H9 (cell line): ENCODE results near the gene TCF4. TPM values are rescaled to one million over a fixed set of nuclear protein-coding genes. Genes with fewer than 3 reads are reported as not detected.

Experiments
- DNase-seq: peaks from one replicate; pipeline ENCODE4 v3.0.0-alpha.2; 2017
- H2AFZ ChIP-seq: one replicate; pipeline ENCODE4 v1.6.1; 2013; ENCODE audit warnings: mild to moderate bottlenecking, low read length, control low read depth, moderate library complexity
- H2AK5ac ChIP-seq: 2 replicates; pipeline ENCODE4 v1.6.1; 2013; ENCODE audit warnings: low read length, control low read depth, mixed read lengths; ENCODE audit not compliant: insufficient read length
- H2BK120ac ChIP-seq: one replicate; pipeline ENCODE4 v1.6.1; 2013; ENCODE audit warnings: low read depth, mild to moderate bottlenecking, low read length, control low read depth, inconsistent platforms; ENCODE audit not compliant: poor library complexity, severe bottlenecking
- H2BK12ac ChIP-seq: 2 replicates; pipeline ENCODE4 v1.6.1; 2013; ENCODE audit warnings: low read length, control low read depth, mixed read lengths, low read depth; ENCODE audit not compliant: insufficient read length
- H2BK15ac ChIP-seq: 2 replicates; pipeline ENCODE4 v1.6.1; 2013; ENCODE audit warnings: low read depth, low read length, control low read depth
- H2BK20ac ChIP-seq: one replicate; pipeline ENCODE4 v1.6.1; 2013; ENCODE audit warnings: low read depth, mild to moderate bottlenecking, low read length, control low read depth, inconsistent platforms; ENCODE audit not compliant: poor library complexity, severe bottlenecking
- H2BK5ac ChIP-seq: 2 replicates; pipeline ENCODE4 v1.6.1; 2013; ENCODE audit warnings: low read length, control low read depth, mixed read lengths; ENCODE audit not compliant: insufficient read length
- H3K14ac ChIP-seq: 2 replicates; pipeline ENCODE4 v1.6.1; 2013; ENCODE audit warnings: low read length, control low read depth; ENCODE audit not compliant: insufficient read depth
- H3K18ac ChIP-seq: 2 replicates; pipeline ENCODE4 v1.6.1; 2013; ENCODE audit warnings: low read depth, mild to moderate bottlenecking, mixed read lengths, low read length, control low read depth; ENCODE audit not compliant: insufficient read length
- H3K23ac ChIP-seq: 2 replicates; pipeline ENCODE4 v1.6.1; 2013; ENCODE audit warnings: low read length, control low read depth, mixed read lengths, low read depth; ENCODE audit not compliant: insufficient read length
- H3K23me2 ChIP-seq: 2 replicates; pipeline ENCODE4 v1.6.1; 2013; ENCODE audit warnings: low read depth, mild to moderate bottlenecking, mixed read lengths, low read length, control low read depth; ENCODE audit not compliant: insufficient read length, poor library complexity, severe bottlenecking
- H3K27ac ChIP-seq: 2 replicates; pipeline ENCODE4 v1.5.1; 2013; ENCODE audit warnings: low read length, control low read depth, mixed read lengths, low read depth; ENCODE audit not compliant: insufficient read length
- H3K27me3 ChIP-seq: 2 replicates; pipeline ENCODE4 v1.6.1; 2013; ENCODE audit warnings: low read length, control low read depth, inconsistent platforms; ENCODE audit not compliant: insufficient read depth
- H3K4ac ChIP-seq: 2 replicates; pipeline ENCODE4 v1.6.1; 2013; ENCODE audit warnings: low read depth, mild to moderate bottlenecking, control low read depth, inconsistent platforms, low read length, moderate library complexity
- H3K4me1 ChIP-seq: 2 replicates; pipeline ENCODE4 v1.6.1; 2013; ENCODE audit warnings: low read length, control low read depth, inconsistent platforms; ENCODE audit not compliant: insufficient read depth
- H3K4me2 ChIP-seq: 2 replicates; pipeline ENCODE4 v1.6.1; 2013; ENCODE audit warnings: low read length, control low read depth, mixed read lengths; ENCODE audit not compliant: insufficient read length, insufficient read depth
- H3K56ac ChIP-seq: 2 replicates; pipeline ENCODE4 v1.6.1; 2013; ENCODE audit warnings: low read depth, mild to moderate bottlenecking, mixed read lengths, low read length, control low read depth; ENCODE audit not compliant: insufficient read length
- H3K79me1 ChIP-seq: 2 replicates; pipeline ENCODE4 v1.6.1; 2013; ENCODE audit warnings: low read depth, mild to moderate bottlenecking, moderate library complexity, low read length, control low read depth, inconsistent platforms; ENCODE audit not compliant: insufficient read depth, poor library complexity, severe bottlenecking
- H3K79me2 ChIP-seq: 2 replicates; pipeline ENCODE4 v1.6.1; 2013; ENCODE audit warnings: low read length, control low read depth, inconsistent platforms; ENCODE audit not compliant: insufficient read depth
- H3K9ac ChIP-seq: 2 replicates; pipeline ENCODE4 v1.6.1; 2013; ENCODE audit warnings: low read length, control low read depth, mixed read lengths; ENCODE audit not compliant: insufficient read length; ENCODE audit errors: extremely low read depth
- H3K9me3 ChIP-seq: one replicate; pipeline ENCODE4 v1.6.1; 2013; ENCODE audit warnings: low read depth, low read length, inconsistent platforms; ENCODE audit not compliant: control insufficient read depth
- H3T11ph ChIP-seq: one replicate; pipeline ENCODE4 v1.6.1; 2013; ENCODE audit warnings: mild to moderate bottlenecking, low read length, control low read depth, inconsistent platforms
- H4K20me1 ChIP-seq: one replicate; pipeline ENCODE4 v1.6.1; 2013; ENCODE audit not compliant: control insufficient read depth, insufficient read length, insufficient read depth
- H4K5ac ChIP-seq: 2 replicates; pipeline ENCODE4 v1.6.1; 2013; ENCODE audit warnings: low read depth, mild to moderate bottlenecking, mixed read lengths, low read length, control low read depth; ENCODE audit not compliant: insufficient read length
- H4K8ac ChIP-seq: replicated peaks from 2 replicates; pipeline ENCODE4 v1.6.1; 2013; ENCODE audit warnings: low read length, control low read depth, mixed read lengths, low read depth; ENCODE audit not compliant: insufficient read length
- H4K91ac ChIP-seq: 2 replicates; pipeline ENCODE4 v1.6.1; 2013; ENCODE audit warnings: low read depth, mild to moderate bottlenecking, moderate library complexity, mixed read lengths, low read length, control low read depth; ENCODE audit not compliant: insufficient read length
- H3K27ac Mint-ChIP-seq, 3 experiments: 2 replicates in 2 of 3; 3 replicates in 1 of 3; pipeline ENCODE4 v1.8.0; 2020 to 2021; ENCODE audit warnings: mixed read lengths in 3 of 3, mild to moderate bottlenecking in 1 of 3, moderate library complexity in 1 of 3
- H3K27me3 Mint-ChIP-seq: 2 replicates; pipeline ENCODE4 v1.8.0; 2021; ENCODE audit warnings: low read depth, mild to moderate bottlenecking, moderate library complexity, mixed read lengths
- H3K36me3 Mint-ChIP-seq, 3 experiments: 2 replicates in 2 of 3; 3 replicates in 1 of 3; pipeline ENCODE4 v1.8.0; 2020 to 2021; ENCODE audit warnings: low read depth in 3 of 3, mixed read lengths in 3 of 3; ENCODE audit not compliant: insufficient read depth in 1 of 3
- H3K4me1 Mint-ChIP-seq, 2 experiments: 2 replicates each; pipeline ENCODE4 v1.8.0; 2020; ENCODE audit warnings: mixed read lengths in 2 of 2
- H3K4me3 Mint-ChIP-seq, 2 experiments: 2 replicates in 1 of 2; 3 replicates in 1 of 2; pipeline ENCODE4 v1.8.0; 2020 to 2021; ENCODE audit warnings: mild to moderate bottlenecking in 2 of 2, mixed read lengths in 2 of 2, moderate library complexity in 1 of 2
- H3K9me3 Mint-ChIP-seq, 2 experiments: 2 replicates in 1 of 2; 3 replicates in 1 of 2; pipeline ENCODE4 v1.8.0; 2020; ENCODE audit warnings: mild to moderate bottlenecking in 2 of 2, mixed read lengths in 2 of 2, moderate library complexity in 1 of 2
- CTCF ChIP-seq: fragments of 200-600 bp; sonication (generic); conservative IDR thresholded peaks from 3 replicates; pipeline ENCODE4 v1.8.0; 2021; ENCODE audit warnings: antibody characterized with exemption, mild to moderate bottlenecking
- WGBS: extraction: QIAGEN DNeasy Blood & Tissue Kit; methylation state at CpG from one replicate; pipeline ENCODE4 v1.1.7; 2013; ENCODE audit warnings: missing lambda C conversion rate, low lambda C conversion rate, mixed read lengths; ENCODE audit not compliant: insufficient read length; ENCODE audit errors: extremely low coverage; 5-methylcytosine and 5-hydroxymethylcytosine counted together
- total RNA-seq: library from RNA; stranded (reverse); gene quantifications from 2 replicates; pipeline ENCODE4 v1.2.1, GENCODE V29; 2021

Gene TCF4
- total RNA-seq, 1 experiment from 2014 or later: 99.4 TPM

- Histone ChIP-seq H3K27ac (no peak overlapping the region), H3K27me3 (no peaks in the 10 kb centered on the region), H3K4ac (no peak overlapping the region), H3K79me2 (no peaks in the 10 kb centered on the region), H3T11ph (no peak overlapping the region), H2AK5ac (no peak overlapping the region), H3K79me1 (no peaks in the 10 kb centered on the region), H3K4me2 (no peak overlapping the region), H2AFZ (no peak overlapping the region), H3K9ac (no peak overlapping the region), H4K5ac (no peak overlapping the region), H2BK120ac (no peak overlapping the region), H3K18ac (no peak overlapping the region), H3K4me1 (peaks cover 4% of the 10 kb centered on the region; the same call in 1 of the 2 replicates), H2BK5ac (no peak overlapping the region), H3K23ac (no peak overlapping the region), H2BK12ac (no peak overlapping the region), H3K9me3 (no peaks in the 10 kb centered on the region), H3K14ac (no peak overlapping the region), H3K23me2 (no peaks in the 10 kb centered on the region), H2BK15ac (no peak overlapping the region), H4K91ac (no peak overlapping the region), H3K56ac (no peak overlapping the region), H2BK20ac (no peak overlapping the region), H4K20me1 (no peaks in the 10 kb centered on the region), H4K8ac (no peak overlapping the region)
- Mint-ChIP-seq H3K9me3 (no peaks in the 10 kb centered on the region), H3K36me3 (peaks cover 23 to 51% (median 49%) of the 10 kb centered on the region in 3 experiments; a peak in 6 of 7 replicates), H3K27me3 (no peaks in the 10 kb centered on the region), H3K4me1 (peaks cover 28% of the 10 kb centered on the region in 2 experiments), H3K4me3 (no peak overlapping the region), H3K27ac (peak overlapping the region in 2 of 3 experiments; percentile 3 to 59; a peak in 5 of 7 replicates)
- no peak for TF ChIP-seq CTCF
- WGBS: no CpG with 5 or more reads among the region's 3 CpGs
- DNase-seq: no peak
Measured at GRCh38 chr18:55268151-55268601, 319.8 kb downstream of the TCF4 start.
